ENCODE measurements around the gene CACNB1.

The CACNB1 gene

GRCh38 chr17:39225308-39225958 lies 28.0 kb upstream of the CACNB1 start, which contains the start of gene STAC2:
Gene STAC2, minus strand, starts transcription at chr17:39225945. Its CDS starts 443 bp downstream, at chr17:39225502.
- DNase-seq = no peak

GRCh38 chr17:39224778-39225307 lies 27.4 kb upstream of the CACNB1 start:
- DNase-seq = no peak

- DNase-seq = no peak
Measured at GRCh38 chr17:39223907-39224777, 26.7 kb upstream of the CACNB1 start.

GRCh38 chr17:39222866-39223834 lies 25.7 kb upstream of the CACNB1 start:
- no peak for DNase-seq

- DNase-seq = no peak
Measured at GRCh38 chr17:39222151-39222550, 24.7 kb upstream of the CACNB1 start.

GRCh38 chr17:39221572-39221971 lies 24.1 kb upstream of the CACNB1 start:
- no peak for DNase-seq

- no peak for DNase-seq
Measured at GRCh38 chr17:39219647-39220154, 22.2 kb upstream of the CACNB1 start.

GRCh38 chr17:39218906-39219305 lies 21.4 kb upstream of the CACNB1 start:
- no peak for DNase-seq

GRCh38 chr17:39217734-39218369 lies 20.4 kb upstream of the CACNB1 start:
- no peak for DNase-seq

GRCh38 chr17:39213852-39214251 lies 16.4 kb upstream of the CACNB1 start:
- no peak for DNase-seq

GRCh38 chr17:39212841-39213480 lies 15.5 kb upstream of the CACNB1 start:
- DNase-seq = no peak

- no peak for DNase-seq
Measured at GRCh38 chr17:39212195-39212810, 14.8 kb upstream of the CACNB1 start.

- DNase-seq = no peak
Measured at GRCh38 chr17:39210093-39210434, 12.6 kb upstream of the CACNB1 start.

- peak; percentile 68 for DNase-seq
Measured at GRCh38 chr17:39209317-39210092, 12.0 kb upstream of the CACNB1 start.

GRCh38 chr17:39208893-39209292 lies 11.4 kb upstream of the CACNB1 start:
- peak; percentile 41 for DNase-seq

GRCh38 chr17:39208136-39208535 lies 10.7 kb upstream of the CACNB1 start:
- DNase-seq = no peak

- DNase-seq = no peak
Measured at GRCh38 chr17:39205112-39205526, 7.7 kb upstream of the CACNB1 start.

GRCh38 chr17:39204245-39204644 lies 6.8 kb upstream of the CACNB1 start:
- DNase-seq = no peak

- DNase-seq = no peak
Measured at GRCh38 chr17:39200957-39201510, 3.6 kb upstream of the CACNB1 start.

Measured in NCI-H345 (cell line).